Loucy (cell line): ENCODE results near the gene MEGF6.

Experiments
- H2AFZ ChIP-seq: fragments of 200-600 bp; sonication (generic); 2 replicates; pipeline ENCODE4 v1.6.0; 2016; ENCODE audit warnings: antibody characterized with exemption, mild to moderate bottlenecking, low read length, moderate library complexity
- H3F3A ChIP-seq: fragments of 200-600 bp; 2 replicates; pipeline ENCODE4 v1.6.0; 2016; ENCODE audit warnings: antibody characterized with exemption, low read depth, mild to moderate bottlenecking
- H3K27me3 ChIP-seq: fragments of 200-600 bp; sonication (generic); 2 replicates; pipeline ENCODE4 v1.6.1; 2014; ENCODE audit warnings: low read length, mild to moderate bottlenecking; ENCODE audit not compliant: insufficient read depth, poor library complexity, severe bottlenecking
- H3K36me3 ChIP-seq: fragments of 200-600 bp; sonication (generic); 2 replicates; pipeline ENCODE4 v1.6.1; 2016; ENCODE audit warnings: low read length; ENCODE audit not compliant: insufficient read depth
- H3K4me1 ChIP-seq: fragments of 200-600 bp; sonication (generic); 2 replicates; pipeline ENCODE4 v1.5.1; 2014; ENCODE audit warnings: low read length, mild to moderate bottlenecking; ENCODE audit not compliant: insufficient read depth, poor library complexity, severe bottlenecking
- H3K4me2 ChIP-seq: fragments of 200-600 bp; sonication (generic); 2 replicates; pipeline ENCODE4 v1.6.0; 2014; ENCODE audit warnings: antibody characterized with exemption, low read length, low read depth, mild to moderate bottlenecking; ENCODE audit not compliant: poor library complexity, severe bottlenecking
- H3K4me3 ChIP-seq: fragments of 200-600 bp; sonication (generic); 2 replicates; pipeline ENCODE4 v1.5.1; 2014; ENCODE audit warnings: low read length, mild to moderate bottlenecking, mixed read lengths; ENCODE audit not compliant: poor library complexity, severe bottlenecking
- H3K79me2 ChIP-seq: fragments of 200-600 bp; sonication (generic); 2 replicates; pipeline ENCODE4 v1.6.1; 2014; ENCODE audit warnings: low read length; ENCODE audit not compliant: insufficient read depth
- H3K9ac ChIP-seq: fragments of 200-600 bp; sonication (generic); 2 replicates; pipeline ENCODE4 v1.6.0; 2014; ENCODE audit warnings: mild to moderate bottlenecking, low read depth, low read length, moderate library complexity; ENCODE audit not compliant: poor library complexity, severe bottlenecking
- H3K9me2 ChIP-seq: fragments of 200-600 bp; sonication (generic); replicated peaks from 2 replicates; pipeline ENCODE4 v1.6.1; 2016; ENCODE audit warnings: low read depth, low read length, mixed read lengths
- H3K9me3 ChIP-seq: fragments of 200-600 bp; sonication (generic); 2 replicates; pipeline ENCODE4 v1.6.1; 2014; ENCODE audit warnings: mild to moderate bottlenecking, antibody characterized with exemption, low read length, low read depth; ENCODE audit not compliant: insufficient read depth
- H4K20me1 ChIP-seq: fragments of 200-600 bp; sonication (generic); 2 replicates; pipeline ENCODE4 v1.6.0; 2014; ENCODE audit warnings: antibody characterized with exemption, low read length, mild to moderate bottlenecking; ENCODE audit not compliant: insufficient read depth, poor library complexity, severe bottlenecking
- CTCF ChIP-seq: fragments of 200-600 bp; sonication (generic); conservative IDR thresholded peaks from 2 replicates; pipeline ENCODE4 v1.5.1; 2014; ENCODE audit warnings: mild to moderate bottlenecking, antibody characterized with exemption, low read length
- EZH2phosphoT487 ChIP-seq: fragments of 200-600 bp; IDR thresholded peaks from 2 replicates; pipeline ENCODE4 v1.6.1; 2018; ENCODE audit warnings: antibody characterized with exemption, mild to moderate bottlenecking, moderate library complexity, borderline replicate concordance

MEGF6 gene

DNA sequence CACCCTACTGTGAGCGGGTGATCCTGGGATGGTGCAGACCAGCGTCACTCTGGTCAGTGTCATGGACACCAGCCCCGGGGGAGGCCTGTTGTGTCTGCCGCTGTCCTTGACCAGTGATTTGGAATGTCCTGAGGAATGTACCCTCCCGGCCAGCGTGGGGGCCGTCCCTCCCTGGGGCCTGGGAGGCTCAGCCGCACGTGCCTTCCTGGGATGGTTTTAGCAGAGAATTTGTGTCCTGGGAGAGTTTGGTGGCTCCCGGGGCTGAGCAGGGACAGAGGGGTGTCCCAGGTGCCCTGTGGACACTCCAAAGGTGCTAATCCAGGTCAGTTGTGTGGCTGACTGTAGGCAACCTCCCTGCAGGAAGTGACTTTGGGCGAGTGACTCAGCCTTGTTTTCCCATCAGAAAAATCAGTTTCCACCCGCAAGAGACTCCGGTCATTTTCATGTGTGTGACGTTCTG lies 150.6 kb downstream of the MEGF6 start:
- peaks cover 3% of the 10 kb centered on the region for H3K4me1 ChIP-seq
- no peak overlapping the region for H3K4me3 ChIP-seq
- H3K9me3 ChIP-seq = no peaks in the 10 kb centered on the region
- no peak for TF ChIP-seq CTCF
- no peak for TF ChIP-seq EZH2phosphoT487
- no peaks in the 10 kb centered on the region for H3K9me2 ChIP-seq
- no peak overlapping the region for H3K9ac ChIP-seq
- no peaks in the 10 kb centered on the region for H4K20me1 ChIP-seq
- H2AFZ ChIP-seq = no peak overlapping the region
- H3K36me3 ChIP-seq = no peaks in the 10 kb centered on the region
- H3K27me3 ChIP-seq = no peaks in the 10 kb centered on the region
- no peak overlapping the region for H3K4me2 ChIP-seq
- H3K79me2 ChIP-seq = no peaks in the 10 kb centered on the region
- no peaks in the 10 kb centered on the region for H3F3A ChIP-seq

DNA sequence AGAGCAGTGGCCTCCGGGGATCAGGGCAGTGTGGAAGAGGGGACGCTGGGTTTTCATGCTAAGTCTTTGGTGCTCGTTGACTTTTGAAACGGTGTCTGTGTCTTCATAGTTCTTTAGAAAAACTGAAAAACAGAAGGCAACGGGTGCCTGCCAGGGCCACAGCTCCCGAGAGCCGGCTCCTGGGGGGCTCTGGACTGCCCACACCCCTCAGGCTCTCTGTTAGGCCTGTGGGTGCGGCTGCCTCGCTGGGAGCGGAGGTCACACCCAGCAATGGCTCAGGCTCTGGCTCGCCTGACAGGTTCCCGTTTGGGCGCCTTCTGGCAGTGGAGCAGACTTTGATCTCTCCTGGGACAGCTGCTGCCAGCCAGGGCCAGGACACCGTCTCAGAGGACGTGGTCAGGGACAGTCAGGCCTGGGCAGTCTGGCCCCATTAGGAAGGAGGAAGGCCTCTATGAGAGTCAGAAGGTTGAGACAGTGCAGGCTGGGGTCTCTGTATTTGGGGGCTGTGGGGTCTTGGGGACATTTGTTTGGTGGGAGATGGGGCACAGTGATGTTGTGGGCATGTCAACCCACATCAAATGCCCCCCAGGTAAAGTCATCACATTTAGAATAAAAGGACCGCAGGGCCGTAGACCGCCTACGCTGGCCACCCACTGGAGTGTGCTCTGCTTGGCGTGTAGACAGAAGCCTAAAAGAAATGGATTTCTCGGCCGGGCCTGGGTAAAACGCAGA lies 151.2 kb downstream of the MEGF6 start:
- H3K9me3 ChIP-seq = no peaks in the 10 kb centered on the region
- no peaks in the 10 kb centered on the region for H3K27me3 ChIP-seq
- no peaks in the 10 kb centered on the region for H3K9me2 ChIP-seq
- peaks cover 5% of the 10 kb centered on the region for H3K4me1 ChIP-seq
- H3K9ac ChIP-seq = no peak overlapping the region
- H3K36me3 ChIP-seq = no peaks in the 10 kb centered on the region
- TF ChIP-seq CTCF = no peak
- TF ChIP-seq EZH2phosphoT487 = no peak
- H3K4me2 ChIP-seq = no peak overlapping the region
- no peak overlapping the region for H3K4me3 ChIP-seq
- H2AFZ ChIP-seq = no peak overlapping the region
- H4K20me1 ChIP-seq = no peaks in the 10 kb centered on the region
- no peaks in the 10 kb centered on the region for H3F3A ChIP-seq
- H3K79me2 ChIP-seq = no peaks in the 10 kb centered on the region

DNA sequence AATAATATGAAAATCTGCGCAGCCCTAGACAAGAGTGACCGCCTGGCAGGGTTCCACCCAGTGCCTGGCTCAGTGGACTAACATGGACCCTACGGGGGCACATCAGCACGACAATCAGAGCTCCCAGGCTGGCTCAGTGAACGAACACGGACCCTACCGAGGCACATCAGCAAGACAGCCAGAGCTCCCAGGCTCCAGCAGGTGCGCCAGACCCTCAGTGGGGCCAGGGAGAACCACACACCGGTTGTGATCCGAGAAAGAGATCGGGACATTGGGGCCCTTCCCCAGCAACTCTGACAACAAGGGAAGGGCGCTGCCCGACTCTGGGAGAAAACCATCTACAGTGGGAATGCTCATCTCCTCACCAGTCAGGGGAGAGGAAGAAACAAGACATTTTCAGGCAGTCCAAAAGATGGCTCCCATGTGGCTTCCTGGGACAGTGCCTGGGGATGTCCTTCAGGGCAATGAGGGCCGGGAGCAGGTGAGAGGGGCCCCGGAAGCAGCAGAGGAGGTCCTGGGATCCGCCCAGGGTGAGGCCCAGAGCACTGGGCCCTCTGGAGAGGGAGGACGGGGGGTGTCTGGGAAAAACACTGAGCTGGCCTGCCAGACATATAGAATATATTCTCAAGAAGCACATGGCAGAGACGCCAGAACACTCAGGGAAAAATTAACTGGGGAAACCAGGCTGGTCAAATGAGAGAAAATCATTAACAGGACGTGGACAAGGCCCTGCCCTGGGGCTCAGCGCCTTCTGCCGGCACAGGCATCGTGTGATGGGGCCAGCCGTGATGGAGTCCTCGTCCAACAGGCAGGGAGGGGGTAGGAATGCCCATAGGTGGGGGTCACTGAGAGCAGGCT lies 152.0 kb downstream of the MEGF6 start:
- Histone ChIP-seq H3F3A (no peaks in the 10 kb centered on the region), H3K9me2 (no peaks in the 10 kb centered on the region), H3K4me2 (no peak overlapping the region), H3K4me1 (peaks cover 11% of the 10 kb centered on the region), H2AFZ (no peak overlapping the region), H3K9ac (no peak overlapping the region), H3K27me3 (no peaks in the 10 kb centered on the region), H3K4me3 (no peak overlapping the region), H3K36me3 (no peaks in the 10 kb centered on the region), H4K20me1 (no peaks in the 10 kb centered on the region), H3K79me2 (no peaks in the 10 kb centered on the region), H3K9me3 (no peaks in the 10 kb centered on the region)
- no peak for TF ChIP-seq CTCF
- TF ChIP-seq EZH2phosphoT487 = no peak
